Measurements from ENCODE around the gene SCMH1.
"Not testable (repeated sequence)": the region's sequence is repeated elsewhere in the genome, so short reads cannot be mapped to it uniquely, and the experiment has no call there.

SCMH1 gene

GRCh38 chr1:41235893-41236292 is 6.2 kb downstream of the SCMH1 start:
- Histone ChIP-seq H3K79me2 (peaks cover 13% of the 10 kb centered on the region), H3K27me3 (ENCODE audit: control insufficient read depth, insufficient read depth, low read length) (no peaks in the 10 kb centered on the region), H3K9me3 (ENCODE audit: control insufficient read depth, low read length) (no peaks in the 10 kb centered on the region), H3K36me3 (ENCODE audit: control insufficient read depth, insufficient read depth, low read length) (no peaks in the 10 kb centered on the region), H3K4me2 (ENCODE audit: low read length) (no peak overlapping the region), H2AFZ (no peak overlapping the region), H3K27ac (no peak overlapping the region), H3K4me3 (ENCODE audit: low read depth, low read length) (no peak overlapping the region), H3K9ac (no peak overlapping the region), H3K4me1 (no peaks in the 10 kb centered on the region)
- no peak for TF ChIP-seq CTCF (IDR thresholded peaks at IDR 0.05)

- H2AFZ ChIP-seq: no peak overlapping the region
- TF ChIP-seq CTCF (IDR thresholded peaks at IDR 0.05): no peak
- no peak overlapping the region for H3K9ac ChIP-seq
- no peak overlapping the region for H3K27ac ChIP-seq
- H3K36me3 ChIP-seq (ENCODE audit: control insufficient read depth, insufficient read depth, low read length): no peaks in the 10 kb centered on the region
- no peaks in the 10 kb centered on the region for H3K27me3 ChIP-seq (ENCODE audit: control insufficient read depth, insufficient read depth, low read length)
- no peak overlapping the region for H3K4me2 ChIP-seq (ENCODE audit: low read length)
- H3K79me2 ChIP-seq: peaks cover 26% of the 10 kb centered on the region
- H3K4me3 ChIP-seq (ENCODE audit: low read depth, low read length): no peak overlapping the region
- no peaks in the 10 kb centered on the region for H3K9me3 ChIP-seq (ENCODE audit: control insufficient read depth, low read length)
- H3K4me1 ChIP-seq: no peaks in the 10 kb centered on the region
Measured at GRCh38 chr1:41233708-41234107, 8.4 kb downstream of the SCMH1 start.

- Histone ChIP-seq H3K9me3 (ENCODE audit: control insufficient read depth, low read length) (no peaks in the 10 kb centered on the region), H3K27ac (no peak overlapping the region), H3K4me1 (no peaks in the 10 kb centered on the region), H2AFZ (no peak overlapping the region), H3K36me3 (ENCODE audit: control insufficient read depth, insufficient read depth, low read length) (no peaks in the 10 kb centered on the region), H3K9ac (no peak overlapping the region), H3K4me2 (ENCODE audit: low read length) (no peak overlapping the region), H3K4me3 (ENCODE audit: low read depth, low read length) (no peak overlapping the region), H3K27me3 (ENCODE audit: control insufficient read depth, insufficient read depth, low read length) (no peaks in the 10 kb centered on the region), H3K79me2 (peaks cover 33% of the 10 kb centered on the region)
- TF ChIP-seq CTCF (IDR thresholded peaks at IDR 0.05): no peak
Measured at GRCh38 chr1:41232305-41232704, 9.8 kb downstream of the SCMH1 start.

GRCh38 chr1:41230656-41231055 is 11.4 kb downstream of the SCMH1 start:
- Histone ChIP-seq H3K4me2 (ENCODE audit: low read length) (no peak overlapping the region), H3K4me3 (ENCODE audit: low read depth, low read length) (no peak overlapping the region), H3K27ac (no peak overlapping the region), H3K4me1 (no peaks in the 10 kb centered on the region), H3K36me3 (ENCODE audit: control insufficient read depth, insufficient read depth, low read length) (no peaks in the 10 kb centered on the region), H3K9ac (no peak overlapping the region), H3K9me3 (ENCODE audit: control insufficient read depth, low read length) (no peaks in the 10 kb centered on the region), H2AFZ (no peak overlapping the region), H3K79me2 (peaks cover 36% of the 10 kb centered on the region), H3K27me3 (ENCODE audit: control insufficient read depth, insufficient read depth, low read length) (no peaks in the 10 kb centered on the region)
- no peak for TF ChIP-seq CTCF (IDR thresholded peaks at IDR 0.05)

GRCh38 chr1:41229219-41229618 is 12.9 kb downstream of the SCMH1 start:
- H3K9me3 ChIP-seq (ENCODE audit: control insufficient read depth, low read length); H3K36me3 ChIP-seq (ENCODE audit: control insufficient read depth, insufficient read depth, low read length); H3K4me3 ChIP-seq (ENCODE audit: low read depth, low read length); H3K4me2 ChIP-seq (ENCODE audit: low read length); H2AFZ ChIP-seq; H3K9ac ChIP-seq; H3K27ac ChIP-seq; H3K27me3 ChIP-seq (ENCODE audit: control insufficient read depth, insufficient read depth, low read length); H3K4me1 ChIP-seq: not testable (repeated sequence)
- H3K79me2 ChIP-seq: peaks cover 35% of the 10 kb centered on the region
